Keratinocyte (primary cell): ENCODE data around the gene AGO3. TPM values are rescaled to one million over a fixed set of nuclear protein-coding genes. Genes with fewer than 3 reads are reported as not detected.
A peak's percentile ranks its signal among the peaks of the same experiment; 100 is the strongest.

Experiments used
- DNase-seq: peaks from one replicate; pipeline ENCODE4 v3.0.0-alpha.2; 2011; ENCODE audit warnings: low read depth, missing footprints, low spot score
- FAIRE-seq: peaks from 2 replicates; lab custom pipeline; 2011; peaks lifted over from hg19 to GRCh38; lab: Jason Lieb, UNC
- H2AFZ ChIP-seq: 2 replicates; pipeline ENCODE4 v1.6.0; 2012; ENCODE audit warnings: low read length, control low read depth, inconsistent platforms; ENCODE audit not compliant: control insufficient read depth
- H3K27ac ChIP-seq: 2 replicates; pipeline ENCODE4 v1.5.1; 2011; ENCODE audit warnings: low read length; ENCODE audit not compliant: control insufficient read depth, insufficient read depth
- H3K27me3 ChIP-seq: 3 replicates; pipeline ENCODE4 v1.6.0; 2011; ENCODE audit warnings: low read length; ENCODE audit not compliant: control insufficient read depth, insufficient read depth; ENCODE audit errors: extremely low read depth
- H3K36me3 ChIP-seq, 2 experiments: 2 replicates in 1 of 2; 3 replicates in 1 of 2; pipeline ENCODE4 v1.5.1; 2011; ENCODE audit warnings: low read length in 2 of 2, mild to moderate bottlenecking in 1 of 2; ENCODE audit not compliant: control insufficient read depth in 2 of 2, insufficient read depth in 2 of 2; ENCODE audit errors: extremely low read depth in 1 of 2
- H3K4me1 ChIP-seq: 3 replicates; pipeline ENCODE4 v1.5.1; 2011; ENCODE audit warnings: low read length; ENCODE audit not compliant: control insufficient read depth, insufficient read depth; ENCODE audit errors: extremely low read depth
- H3K4me2 ChIP-seq: 3 replicates; pipeline ENCODE4 v1.6.0; 2011; ENCODE audit warnings: low read depth, low read length; ENCODE audit not compliant: control insufficient read depth, insufficient read depth; ENCODE audit errors: extremely low read depth
- H3K4me3 ChIP-seq, 3 experiments: fragments of 200-600 bp in 1 of 3; sonication (generic) in 1 of 3; 2 replicates in 2 of 3; 3 replicates in 1 of 3; pipeline ENCODE4 v1.5.1; 2011 to 2016; ENCODE audit warnings: low read length in 3 of 3, mild to moderate bottlenecking in 3 of 3, control low read depth in 2 of 3, inconsistent platforms in 1 of 3, low read depth in 1 of 3, mixed read lengths in 1 of 3, mixed run types in 1 of 3, moderate library complexity in 1 of 3; ENCODE audit not compliant: control insufficient read depth in 2 of 3, insufficient read depth in 2 of 3; ENCODE audit errors: extremely low read depth in 1 of 3
- H3K79me2 ChIP-seq: 2 replicates; pipeline ENCODE4 v1.6.0; 2012; ENCODE audit warnings: low read length; ENCODE audit not compliant: control insufficient read depth, insufficient read depth
- H3K9ac ChIP-seq: 3 replicates; pipeline ENCODE4 v1.6.0; 2011; ENCODE audit warnings: low read length; ENCODE audit not compliant: control insufficient read depth, insufficient read depth; ENCODE audit errors: extremely low read depth
- H3K9me1 ChIP-seq: 3 replicates; pipeline ENCODE4 v1.6.0; 2011; ENCODE audit warnings: low read length; ENCODE audit not compliant: control insufficient read depth, insufficient read depth; ENCODE audit errors: extremely low read depth
- H3K9me3 ChIP-seq: 2 replicates; pipeline ENCODE4 v1.5.1; 2012; ENCODE audit warnings: low read depth, low read length; ENCODE audit not compliant: control insufficient read depth
- H4K20me1 ChIP-seq: 3 replicates; pipeline ENCODE4 v1.6.0; 2011; ENCODE audit warnings: low read length; ENCODE audit not compliant: control insufficient read depth, insufficient read depth; ENCODE audit errors: extremely low read depth
- EZH2 ChIP-seq: IDR thresholded peaks from one replicate; pipeline ENCODE4 v1.6.1; 2012; ENCODE audit warnings: inconsistent platforms, mild to moderate bottlenecking, low read length, moderate library complexity
- dilution Hi-C: fragments of 300-500 bp; cut with MboI; formaldehyde crosslinking; loops from one replicate; pipeline ENCODE4 v1.7.0; 2020; ENCODE audit warnings: low sequenced_read_pairs; ENCODE audit not compliant: extremely low pct_ligation_motif_present
- polyA plus RNA-seq, 5 experiments: library from polyadenylated mRNA; depleted of rRNA in 3 of 5; stranded (reverse) in 3 of 5; stranded (forward) in 1 of 5; unstranded in 1 of 5; fragments of >200 nt; gene quantifications; 1 replicate in 1 of 5; 2 replicates in 3 of 5; 3 replicates in 1 of 5; pipeline versions ENCODE4 v1.2.1 to v1.2.3, GENCODE V29; 2011 to 2012; ENCODE audit warnings: missing spikeins in 2 of 5, low read depth in 1 of 5, low replicate concordance in 1 of 5
- TF ChIP-seq, protein P1 (sequence below), 3 experiments: IDR thresholded peaks in 1 of 3; conservative IDR thresholded peaks in 1 of 3; optimal IDR thresholded peaks in 1 of 3; 2 replicates in 2 of 3; 3 replicates in 1 of 3; pipeline versions ENCODE3 to v1.5.1; 2011; ENCODE audit warnings: low read length in 3 of 3, mild to moderate bottlenecking in 3 of 3, moderate library complexity in 2 of 3, control low read depth in 1 of 3, inconsistent platforms in 1 of 3; ENCODE audit not compliant: insufficient read depth in 2 of 3; ENCODE audit errors: extremely low read depth in 1 of 3

The AGO3 gene
- polyA plus RNA-seq, 1 donor (not counting 4 experiments of a cell fraction or from before 2014, with no cell fraction given), result 14.0 TPM

- FAIRE-seq (no peak), DNase-seq (no peak)
- dilution Hi-C loops, result no loop called here
- no peak for TF ChIP-seq EZH2
- TF ChIP-seq, protein P1, sequence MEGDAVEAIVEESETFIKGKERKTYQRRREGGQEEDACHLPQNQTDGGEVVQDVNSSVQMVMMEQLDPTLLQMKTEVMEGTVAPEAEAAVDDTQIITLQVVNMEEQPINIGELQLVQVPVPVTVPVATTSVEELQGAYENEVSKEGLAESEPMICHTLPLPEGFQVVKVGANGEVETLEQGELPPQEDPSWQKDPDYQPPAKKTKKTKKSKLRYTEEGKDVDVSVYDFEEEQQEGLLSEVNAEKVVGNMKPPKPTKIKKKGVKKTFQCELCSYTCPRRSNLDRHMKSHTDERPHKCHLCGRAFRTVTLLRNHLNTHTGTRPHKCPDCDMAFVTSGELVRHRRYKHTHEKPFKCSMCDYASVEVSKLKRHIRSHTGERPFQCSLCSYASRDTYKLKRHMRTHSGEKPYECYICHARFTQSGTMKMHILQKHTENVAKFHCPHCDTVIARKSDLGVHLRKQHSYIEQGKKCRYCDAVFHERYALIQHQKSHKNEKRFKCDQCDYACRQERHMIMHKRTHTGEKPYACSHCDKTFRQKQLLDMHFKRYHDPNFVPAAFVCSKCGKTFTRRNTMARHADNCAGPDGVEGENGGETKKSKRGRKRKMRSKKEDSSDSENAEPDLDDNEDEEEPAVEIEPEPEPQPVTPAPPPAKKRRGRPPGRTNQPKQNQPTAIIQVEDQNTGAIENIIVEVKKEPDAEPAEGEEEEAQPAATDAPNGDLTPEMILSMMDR (optimal IDR thresholded peaks at IDR 0.05 in 1 of 3, IDR thresholded peaks at IDR 0.05 in 1 of 3, conservative IDR thresholded peaks at IDR 0.05 in 1 of 3; ENCODE audit: extremely low read depth in 1 of 3, insufficient read depth in 2 of 3, low read length in 3 of 3), result no peak
- Histone ChIP-seq H3K27me3 (no peaks in the 10 kb centered on the region), H3K36me3 (peaks cover 4 to 19% of the 10 kb centered on the region in 2 experiments), H3K9ac (no peak overlapping the region), H4K20me1 (no peaks in the 10 kb centered on the region), H3K79me2 (no peaks in the 10 kb centered on the region), H3K4me3 (no peak overlapping the region), H3K27ac (no peak overlapping the region), H3K9me1 (no peaks in the 10 kb centered on the region), H3K4me1 (no peaks in the 10 kb centered on the region), H2AFZ (no peak overlapping the region), H3K4me2 (no peak overlapping the region), H3K9me3 (no peaks in the 10 kb centered on the region)
These were observed 36.2 kb upstream of the AGO3 start for GRCh38 chr1:35894656-35895055.

DNA sequence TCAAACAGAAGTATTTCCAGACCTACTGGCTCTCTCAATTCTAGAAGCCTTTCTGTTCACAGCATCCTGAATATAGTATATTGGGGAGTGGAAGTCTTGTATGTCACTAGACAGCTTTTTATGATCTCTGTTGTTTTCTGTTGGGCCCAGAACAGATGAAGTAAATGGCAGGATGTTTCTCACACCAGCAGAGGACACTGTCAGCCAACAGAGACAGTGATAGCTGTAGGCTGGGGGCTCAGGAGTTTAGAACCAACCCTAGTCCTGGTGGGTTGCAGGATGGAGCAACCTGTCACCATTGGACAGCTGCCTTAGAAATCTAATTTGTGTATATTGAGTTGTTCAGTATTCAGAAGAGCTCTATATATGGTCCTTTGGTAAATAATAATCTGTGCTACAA is 31.0 kb upstream of the AGO3 start:
- Histone ChIP-seq H2AFZ (no peak overlapping the region), H4K20me1 (no peaks in the 10 kb centered on the region), H3K4me2 (no peak overlapping the region), H3K9me1 (no peaks in the 10 kb centered on the region), H3K9me3 (no peaks in the 10 kb centered on the region), H3K4me1 (no peaks in the 10 kb centered on the region), H3K79me2 (no peaks in the 10 kb centered on the region), H3K27me3 (no peaks in the 10 kb centered on the region), H3K4me3 (no peak overlapping the region), H3K27ac (no peak overlapping the region), H3K36me3 (peaks cover 0 to 12% of the 10 kb centered on the region in 2 experiments), H3K9ac (no peak overlapping the region)
- dilution Hi-C loops, result no loop called here
- no peak for DNase-seq
- FAIRE-seq, result no peak
- TF ChIP-seq, protein P1 (optimal IDR thresholded peaks at IDR 0.05 in 1 of 3, IDR thresholded peaks at IDR 0.05 in 1 of 3, conservative IDR thresholded peaks at IDR 0.05 in 1 of 3; ENCODE audit: extremely low read depth in 1 of 3, insufficient read depth in 2 of 3, low read length in 3 of 3), result peak in 1 of 3 experiments; percentile 31
- no peak for TF ChIP-seq EZH2
